Activated T-cell treated with anti-CD3 and anti-CD28 coated beads, Interleukin-2, amount 50 U/mL, for 24 hours (primary cell): Measurements from ENCODE around the gene SLC25A33.
"Not testable (repeated sequence)": the region's sequence is repeated elsewhere in the genome, so short reads cannot be mapped to it uniquely, and the experiment has no call there.

Source experiments
- DNase-seq: peaks from one replicate; pipeline ENCODE4 v3.0.0-alpha.2; 2020
- H3K27ac Mint-ChIP-seq: 2 replicates; pipeline ENCODE4 v1.8.0; 2020; ENCODE audit warnings: mild to moderate bottlenecking, mixed read lengths
- H3K27me3 Mint-ChIP-seq: 2 replicates; pipeline ENCODE4 v1.8.0; 2020; ENCODE audit warnings: mixed read lengths
- H3K36me3 Mint-ChIP-seq: 2 replicates; pipeline ENCODE4 v1.8.0; 2020; ENCODE audit warnings: low read depth, mixed read lengths
- H3K4me1 Mint-ChIP-seq: 2 replicates; pipeline ENCODE4 v1.8.0; 2020; ENCODE audit warnings: low read depth, mixed read lengths
- H3K4me3 Mint-ChIP-seq: 2 replicates; pipeline ENCODE4 v1.8.0; 2020; ENCODE audit warnings: mild to moderate bottlenecking, moderate library complexity, mixed read lengths
- H3K9me3 Mint-ChIP-seq: 2 replicates; pipeline ENCODE4 v1.8.0; 2020; ENCODE audit warnings: mixed read lengths

Gene SLC25A33

GRCh38 chr1:9609998-9610397 lies 70.7 kb downstream of the SLC25A33 start:
- Mint-ChIP-seq H3K4me3 (no peak overlapping the region), H3K27ac (no peak overlapping the region), H3K27me3 (no peaks in the 10 kb centered on the region), H3K4me1 (no peaks in the 10 kb centered on the region), H3K36me3 (peaks cover 80% of the 10 kb centered on the region), H3K9me3 (no peaks in the 10 kb centered on the region)
- DNase-seq = no peak

- H3K4me1 Mint-ChIP-seq = no peaks in the 10 kb centered on the region
- H3K27me3 Mint-ChIP-seq = no peaks in the 10 kb centered on the region
- no peak overlapping the region for H3K4me3 Mint-ChIP-seq
- no peaks in the 10 kb centered on the region for H3K9me3 Mint-ChIP-seq
- H3K27ac Mint-ChIP-seq = no peak overlapping the region
- DNase-seq = no peak
- H3K36me3 Mint-ChIP-seq = peaks cover 74% of the 10 kb centered on the region
Observed at GRCh38 chr1:9610548-9610947, 71.3 kb downstream of the SLC25A33 start.

- H3K4me1 Mint-ChIP-seq = no peaks in the 10 kb centered on the region
- H3K4me3 Mint-ChIP-seq = no peak overlapping the region
- no peaks in the 10 kb centered on the region for H3K27me3 Mint-ChIP-seq
- peaks cover 68% of the 10 kb centered on the region for H3K36me3 Mint-ChIP-seq
- no peak for DNase-seq
- H3K9me3 Mint-ChIP-seq = no peaks in the 10 kb centered on the region
- no peak overlapping the region for H3K27ac Mint-ChIP-seq
Observed at GRCh38 chr1:9611716-9612115, 72.5 kb downstream of the SLC25A33 start.

- DNase-seq = no peak
- H3K4me1 Mint-ChIP-seq = no peaks in the 10 kb centered on the region
- no peaks in the 10 kb centered on the region for H3K27me3 Mint-ChIP-seq
- no peaks in the 10 kb centered on the region for H3K9me3 Mint-ChIP-seq
- H3K27ac Mint-ChIP-seq = no peak overlapping the region
- peaks cover 63% of the 10 kb centered on the region for H3K36me3 Mint-ChIP-seq
- no peak overlapping the region for H3K4me3 Mint-ChIP-seq
Observed at GRCh38 chr1:9612162-9612845, 73.0 kb downstream of the SLC25A33 start.

- Mint-ChIP-seq H3K27me3 (no peaks in the 10 kb centered on the region), H3K36me3 (peaks cover 56% of the 10 kb centered on the region), H3K27ac (no peak overlapping the region), H3K9me3 (no peaks in the 10 kb centered on the region), H3K4me1 (no peaks in the 10 kb centered on the region), H3K4me3 (no peak overlapping the region)
- no peak for DNase-seq
Observed at GRCh38 chr1:9612871-9613624, 73.8 kb downstream of the SLC25A33 start.

- Mint-ChIP-seq H3K27me3 (no peaks in the 10 kb centered on the region), H3K4me3 (no peak overlapping the region), H3K4me1 (no peaks in the 10 kb centered on the region), H3K9me3 (no peaks in the 10 kb centered on the region), H3K27ac (no peak overlapping the region), H3K36me3 (peaks cover 50% of the 10 kb centered on the region)
- DNase-seq = no peak
Observed at GRCh38 chr1:9613625-9614299, 74.5 kb downstream of the SLC25A33 start.

GRCh38 chr1:9615316-9616063 lies 76.2 kb downstream of the SLC25A33 start:
- Mint-ChIP-seq H3K4me3 (no peak overlapping the region), H3K9me3 (no peaks in the 10 kb centered on the region), H3K27ac (no peak overlapping the region), H3K27me3 (peaks cover 5% of the 10 kb centered on the region), H3K4me1 (no peaks in the 10 kb centered on the region), H3K36me3 (peaks cover 33% of the 10 kb centered on the region)
- peak; percentile 69 for DNase-seq

GRCh38 chr1:9618909-9619679 lies 79.8 kb downstream of the SLC25A33 start:
- Mint-ChIP-seq H3K36me3 (peaks cover under 1% of the 10 kb centered on the region), H3K9me3 (no peaks in the 10 kb centered on the region), H3K27ac (no peak overlapping the region), H3K27me3 (peaks cover 7% of the 10 kb centered on the region), H3K4me1 (no peaks in the 10 kb centered on the region), H3K4me3 (no peak overlapping the region)
- no peak for DNase-seq

- peaks cover 7% of the 10 kb centered on the region for H3K27me3 Mint-ChIP-seq
- DNase-seq = no peak
- H3K9me3 Mint-ChIP-seq = no peaks in the 10 kb centered on the region
- H3K4me3 Mint-ChIP-seq = no peak overlapping the region
- no peaks in the 10 kb centered on the region for H3K36me3 Mint-ChIP-seq
- peaks cover 5% of the 10 kb centered on the region for H3K4me1 Mint-ChIP-seq
- no peak overlapping the region for H3K27ac Mint-ChIP-seq
Observed at GRCh38 chr1:9621032-9621431, 81.8 kb downstream of the SLC25A33 start.

GRCh38 chr1:9624081-9624480 lies 84.8 kb downstream of the SLC25A33 start:
- Mint-ChIP-seq H3K27ac (no peak overlapping the region), H3K4me1 (peaks cover 31% of the 10 kb centered on the region), H3K27me3 (peaks cover 6% of the 10 kb centered on the region), H3K9me3 (no peaks in the 10 kb centered on the region), H3K36me3 (peaks cover 3% of the 10 kb centered on the region), H3K4me3 (no peak overlapping the region)
- DNase-seq = no peak

- peaks cover 35% of the 10 kb centered on the region for H3K4me1 Mint-ChIP-seq
- DNase-seq, H3K27me3 Mint-ChIP-seq, H3K4me3 Mint-ChIP-seq, H3K27ac Mint-ChIP-seq, H3K9me3 Mint-ChIP-seq, H3K36me3 Mint-ChIP-seq: not testable (repeated sequence)
Observed at GRCh38 chr1:9625030-9625429, 85.8 kb downstream of the SLC25A33 start.

GRCh38 chr1:9626201-9626608 lies 86.9 kb downstream of the SLC25A33 start:
- peaks cover 43% of the 10 kb centered on the region for H3K4me1 Mint-ChIP-seq
- DNase-seq = no peak
- peak overlapping the region; percentile 77 for H3K27ac Mint-ChIP-seq

GRCh38 chr1:9628541-9629444 lies 89.5 kb downstream of the SLC25A33 start:
- peak; percentile 79 for DNase-seq
- no peaks in the 10 kb centered on the region for H3K27me3 Mint-ChIP-seq
- H3K4me3 Mint-ChIP-seq = peak overlapping the region; percentile 89
- peaks cover 67% of the 10 kb centered on the region for H3K4me1 Mint-ChIP-seq
- H3K9me3 Mint-ChIP-seq = no peaks in the 10 kb centered on the region
- H3K36me3 Mint-ChIP-seq = peaks cover 41% of the 10 kb centered on the region
- peak overlapping the region; percentile 96 for H3K27ac Mint-ChIP-seq

More at GRCh38 chr1:9626201-9626608, 86.9 kb downstream of the SLC25A33 start:
- Mint-ChIP-seq H3K36me3 (peaks cover 20% of the 10 kb centered on the region), H3K9me3 (no peaks in the 10 kb centered on the region), H3K4me3 (peak overlapping the region; percentile 89), H3K27me3 (no peaks in the 10 kb centered on the region)
